Fibroblast of skin of left biceps (primary cell): Measurements from ENCODE around the gene RNLS.
"Not testable (repeated sequence)": the region's sequence is repeated elsewhere in the genome, so short reads cannot be mapped to it uniquely, and the experiment has no call there.

Experiments used
- DNase-seq, 2 experiments: peaks; one replicate each; pipeline ENCODE4 v3.0.0-alpha.2; 2013; ENCODE audit warnings: low read depth in 2 of 2

The RNLS gene

GRCh38 chr10:88346144-88346977, 236.8 kb downstream of the RNLS start:
- DNase-seq = no peak

DNA sequence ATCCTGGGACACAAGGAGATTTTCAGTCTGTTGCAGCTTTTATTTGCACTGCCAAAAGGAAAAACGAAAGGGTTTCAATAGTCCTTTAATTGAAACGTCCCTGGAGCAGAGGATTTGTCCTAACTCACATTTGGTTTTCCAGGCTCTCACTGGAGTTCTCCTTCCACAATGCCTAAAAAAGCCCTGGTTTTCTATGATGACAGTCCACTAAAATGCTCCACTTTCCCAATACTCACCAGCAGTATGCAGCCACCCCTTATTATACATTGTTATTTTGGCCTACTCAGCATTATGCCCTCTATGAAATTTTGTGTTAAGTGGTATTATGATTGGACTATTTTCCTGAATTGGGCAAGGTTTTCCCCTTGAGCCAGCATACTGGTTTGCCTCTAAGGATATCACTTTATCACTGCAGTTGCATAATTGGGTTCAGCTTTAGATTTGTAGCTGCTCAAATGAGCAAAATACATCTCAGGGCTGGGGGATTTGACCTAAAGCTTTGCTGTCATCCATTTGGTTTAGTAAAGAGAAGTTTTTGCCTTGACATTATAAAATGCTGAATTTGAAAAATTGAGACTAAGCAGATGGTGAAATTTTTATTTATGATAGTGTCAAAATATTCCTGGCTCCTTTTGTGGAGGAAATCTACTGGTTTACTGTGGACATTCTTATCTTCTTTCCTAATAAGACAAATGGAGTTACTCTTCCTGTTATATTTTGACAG, 239.2 kb downstream of the RNLS start:
- DNase-seq = no peak

- DNase-seq = no peak
Observed at GRCh38 chr10:88342733-88343310, 240.3 kb downstream of the RNLS start.

- no peak for DNase-seq
Observed at GRCh38 chr10:88337134-88337533, 246.0 kb downstream of the RNLS start.

DNA sequence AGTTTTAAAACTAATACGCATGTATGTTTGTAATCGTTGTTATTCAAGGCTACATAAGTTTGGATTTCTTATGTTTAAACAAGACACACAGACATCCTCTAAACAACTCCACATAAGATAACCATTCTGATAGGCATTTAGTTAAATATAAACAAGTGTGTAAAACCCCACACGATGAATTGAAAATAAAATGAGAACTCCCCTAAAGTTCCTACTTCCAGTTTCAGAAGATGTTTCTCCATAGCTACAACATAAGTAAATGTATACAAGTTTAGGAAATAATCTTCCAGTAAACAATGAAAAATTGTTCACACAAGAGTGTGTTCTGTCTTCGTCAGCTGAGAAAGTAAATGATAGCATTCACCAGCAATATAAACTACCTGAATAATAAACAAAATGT, 246.8 kb downstream of the RNLS start:
- DNase-seq = no peak

GRCh38 chr10:88333248-88333630, 249.9 kb downstream of the RNLS start:
- no peak for DNase-seq

GRCh38 chr10:88332503-88333247, 250.4 kb downstream of the RNLS start:
- no peak for DNase-seq

DNA sequence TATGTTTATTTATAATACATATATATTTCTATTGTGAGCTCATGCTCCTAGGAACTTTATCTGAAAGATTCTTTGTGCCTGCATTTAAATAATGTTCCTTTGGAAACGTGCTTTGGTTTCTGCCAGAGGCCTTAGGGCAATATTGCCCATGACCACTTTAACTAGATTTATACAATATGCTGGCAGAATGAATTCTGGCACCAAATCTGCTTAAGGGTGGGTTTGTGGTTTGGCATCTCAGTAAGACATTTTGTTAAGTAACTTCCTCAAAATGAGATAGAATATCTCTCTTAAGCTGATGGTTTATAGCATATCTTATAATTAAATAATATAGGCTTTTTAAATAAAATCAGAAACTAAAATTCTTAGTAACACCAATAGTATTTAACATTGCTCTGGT, 252.9 kb downstream of the RNLS start:
- no peak for DNase-seq

DNA sequence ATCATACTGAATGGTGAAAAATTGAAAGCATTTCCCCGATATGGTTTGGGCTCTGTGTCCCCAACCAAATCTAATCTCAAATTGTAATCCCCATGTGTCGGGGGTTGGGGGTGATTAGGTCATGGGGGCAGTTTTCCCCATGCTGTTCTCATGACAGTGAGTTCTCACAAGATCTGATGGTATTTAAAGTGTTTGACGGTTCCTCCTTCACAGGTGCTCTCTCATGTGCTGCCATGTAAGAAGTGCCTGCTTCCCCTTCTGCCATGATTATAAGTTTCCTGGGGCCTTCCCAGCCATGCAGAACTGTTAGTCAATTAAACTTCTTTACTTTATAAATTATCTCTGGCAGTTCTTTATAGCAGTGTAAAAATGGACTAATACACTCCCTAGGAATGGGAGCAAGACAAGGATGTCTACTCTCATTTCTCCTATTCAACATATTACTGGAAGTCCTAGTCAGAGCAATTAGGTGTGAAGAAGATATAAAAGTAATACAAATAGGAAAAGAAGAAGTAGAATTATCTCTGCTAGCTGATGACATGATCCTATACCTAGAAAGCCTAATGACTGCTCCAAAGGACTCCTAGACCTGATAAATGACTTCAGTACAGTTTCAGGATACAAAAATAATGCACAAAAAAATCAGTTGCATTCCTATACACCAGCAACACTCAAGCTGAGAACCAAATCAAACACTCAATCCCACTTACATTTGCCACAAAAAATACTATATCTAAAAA, 260.6 kb downstream of the RNLS start:
- DNase-seq = no peak

DNA sequence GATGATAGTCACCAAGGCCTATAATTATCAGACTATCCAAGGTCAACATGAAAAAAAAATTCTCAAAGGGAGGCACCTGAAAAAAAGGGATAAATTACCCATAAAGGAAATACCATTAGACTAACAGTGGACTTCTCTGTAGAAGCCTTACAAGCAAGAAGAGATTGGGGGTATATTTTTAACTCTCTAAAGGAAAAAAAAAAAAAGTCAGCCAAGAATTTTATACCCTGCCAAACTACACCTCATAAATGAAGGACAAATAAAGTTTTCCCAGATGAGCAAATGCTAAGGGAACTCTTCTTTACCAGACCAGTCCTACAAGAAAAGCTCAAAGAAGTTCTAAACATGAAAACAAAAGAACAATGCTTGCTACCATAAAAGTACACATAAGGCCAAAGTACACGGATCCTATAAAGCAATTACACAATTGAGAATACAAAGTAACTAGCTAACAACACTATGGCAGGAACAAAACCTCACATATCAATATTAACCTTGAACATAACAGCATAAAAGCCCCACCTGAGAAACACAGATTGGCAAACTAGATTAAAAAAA, 263.1 kb downstream of the RNLS start:
- DNase-seq = no peak

DNA sequence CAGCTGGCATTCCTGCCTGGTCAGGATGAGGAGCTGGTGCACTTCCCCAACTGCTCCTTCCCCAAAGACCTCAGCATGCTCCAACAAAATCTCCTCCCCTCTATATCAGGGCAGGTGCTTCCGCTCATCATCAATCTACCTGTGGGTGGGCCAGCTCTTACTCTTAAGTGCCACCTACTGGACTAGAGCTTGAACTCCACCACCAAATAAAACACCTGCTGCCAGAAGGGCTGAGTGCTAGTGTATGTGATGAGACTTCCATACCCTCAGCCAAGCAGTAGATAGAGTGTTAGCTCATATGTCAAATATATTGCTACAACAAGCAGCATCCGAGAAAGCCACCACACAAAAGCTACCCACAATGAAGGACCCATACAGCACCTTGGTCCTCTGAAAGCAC, 264.3 kb downstream of the RNLS start:
- no peak for DNase-seq

DNA sequence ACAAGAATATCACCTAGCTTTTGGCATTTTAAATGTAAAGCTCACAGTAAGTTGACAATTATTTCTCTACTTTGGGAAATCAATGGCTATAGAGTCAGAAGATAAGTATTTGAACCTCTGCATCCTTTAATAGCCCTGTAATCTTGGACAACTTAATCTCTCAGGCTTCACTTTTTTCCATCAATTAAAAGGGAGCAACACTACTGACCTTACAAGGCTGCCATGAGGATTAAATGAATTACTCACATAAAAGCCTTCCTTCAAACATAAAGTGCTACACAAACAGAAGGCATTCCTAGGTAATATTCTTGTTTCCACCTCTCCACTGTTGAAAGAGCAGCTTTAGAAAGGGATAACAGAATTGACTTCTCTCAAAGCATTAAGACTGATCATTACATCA, 266.0 kb downstream of the RNLS start:
- no peak for DNase-seq

DNA sequence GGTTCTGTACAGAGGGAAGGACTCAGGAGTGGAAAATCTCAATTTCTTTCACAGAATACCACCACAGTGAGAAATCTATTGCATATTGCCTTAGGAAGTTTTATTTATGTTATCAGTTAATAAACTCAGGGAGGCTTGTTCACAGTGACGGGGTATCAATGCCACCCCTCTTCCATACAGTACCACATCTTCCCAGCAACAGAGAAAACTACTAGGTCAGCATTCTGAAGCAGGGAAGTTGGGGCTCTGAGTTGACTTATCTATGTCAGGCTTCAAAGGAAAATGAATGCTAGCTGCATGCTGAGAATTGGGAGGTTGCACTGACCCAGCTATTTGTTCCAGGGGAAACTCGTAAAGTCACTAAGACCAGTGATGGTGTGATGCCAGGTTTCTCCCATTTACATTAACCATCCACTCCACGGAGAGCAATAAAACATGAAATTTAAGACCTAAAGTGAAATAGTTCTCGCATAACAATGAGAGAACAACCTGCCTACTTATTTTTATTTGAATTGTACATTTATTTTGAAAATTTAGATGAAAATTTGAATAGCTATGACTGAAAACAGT, 266.7 kb downstream of the RNLS start:
- no peak for DNase-seq

GRCh38 chr10:88315755-88316154, 267.4 kb downstream of the RNLS start:
- DNase-seq = no peak

- DNase-seq = no peak
Observed at GRCh38 chr10:88314362-88314761, 268.8 kb downstream of the RNLS start.

DNA sequence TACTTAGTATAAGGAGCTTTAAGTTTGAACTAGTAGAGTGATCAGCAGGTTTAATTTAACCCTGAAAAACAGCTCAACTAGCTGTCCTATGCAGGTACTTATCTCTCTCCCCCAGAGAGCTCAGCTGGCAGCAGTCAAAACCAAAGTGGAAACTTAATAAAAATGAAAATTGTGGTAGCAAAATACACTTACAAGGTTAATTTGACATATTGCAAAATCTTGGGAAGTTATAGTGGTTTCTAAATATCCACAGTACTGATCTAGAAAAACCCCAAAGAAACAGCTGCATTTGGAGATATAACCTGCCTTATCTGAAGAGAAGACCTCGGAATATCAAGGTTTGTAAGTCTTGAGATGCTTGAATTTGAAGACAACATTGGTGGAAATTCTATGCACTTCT, 269.2 kb downstream of the RNLS start:
- DNase-seq = no peak

GRCh38 chr10:88312855-88313254, 270.3 kb downstream of the RNLS start:
- no peak for DNase-seq

- DNase-seq = no peak
Observed at GRCh38 chr10:88311264-88311663, 271.9 kb downstream of the RNLS start.

DNA sequence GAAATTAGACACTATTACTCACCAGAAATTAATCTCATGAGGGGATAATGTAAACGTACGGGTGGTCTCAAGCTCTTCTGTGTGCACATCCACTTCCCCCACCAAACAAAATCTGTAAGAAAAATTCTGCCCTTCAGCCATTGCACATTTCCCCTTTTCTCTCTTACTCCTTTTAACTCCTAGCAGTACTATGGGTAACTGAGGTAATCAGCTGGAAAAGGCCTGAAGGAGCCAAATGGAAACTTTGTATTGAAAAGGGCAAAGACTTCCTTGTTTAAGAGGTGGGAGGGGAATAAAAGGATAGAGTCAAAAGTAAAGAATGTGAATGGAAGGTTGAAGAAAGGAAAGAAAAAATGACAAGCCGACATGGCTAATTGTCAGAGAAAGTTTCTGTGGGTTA, 273.8 kb downstream of the RNLS start:
- DNase-seq = no peak

- not testable (repeated sequence) for DNase-seq
Observed at GRCh38 chr10:88308361-88308760, 274.8 kb downstream of the RNLS start.

GRCh38 chr10:88299787-88300186, 283.3 kb downstream of the RNLS start:
- DNase-seq = no peak
